ENCODE data around the gene PDGFC. TPM values are rescaled to one million over a fixed set of nuclear protein-coding genes. Genes with fewer than 3 reads are reported as not detected.

The PDGFC gene
- total RNA-seq, 1 experiment from 2014 or later: 5.3 TPM

DNA sequence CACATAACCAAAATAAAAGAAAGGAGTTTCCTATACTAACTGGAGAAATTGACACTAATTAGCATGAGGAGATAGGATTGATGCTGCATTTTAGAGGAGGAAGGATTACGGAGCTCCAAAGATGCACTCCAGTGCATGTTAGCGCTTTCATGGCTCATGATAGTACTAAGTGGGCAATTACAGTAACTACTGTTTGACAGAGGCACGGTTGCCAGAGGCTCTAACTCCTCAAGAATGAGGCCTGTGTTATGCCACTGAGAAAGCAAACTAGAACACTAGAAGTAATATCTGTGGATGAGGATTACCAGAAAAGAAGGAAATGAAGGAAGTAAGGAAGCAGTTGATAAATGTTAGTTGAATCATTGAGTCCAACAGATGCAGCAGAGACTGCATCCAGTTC is 19.6 kb upstream of the PDGFC start:
- ChIA-PET POLR2A (no interaction called here), CTCF (no interaction called here)
- peaks cover 23% of the 10 kb centered on the region for H3K9me3 Mint-ChIP-seq
- H3K4me3 Mint-ChIP-seq: no peak overlapping the region
- no peak overlapping the region for H3K27ac Mint-ChIP-seq
- ATAC-seq (no peak), DNase-seq (ENCODE audit: low spot score) (no peak)
- peaks cover 11% of the 10 kb centered on the region for H3K36me3 Mint-ChIP-seq
- TF ChIP-seq OVOL2 (CRISPR knock-in tag; IDR thresholded peaks at IDR 0.05; ENCODE audit: borderline replicate concordance): no peak
- TF ChIP-seq, protein P1, sequence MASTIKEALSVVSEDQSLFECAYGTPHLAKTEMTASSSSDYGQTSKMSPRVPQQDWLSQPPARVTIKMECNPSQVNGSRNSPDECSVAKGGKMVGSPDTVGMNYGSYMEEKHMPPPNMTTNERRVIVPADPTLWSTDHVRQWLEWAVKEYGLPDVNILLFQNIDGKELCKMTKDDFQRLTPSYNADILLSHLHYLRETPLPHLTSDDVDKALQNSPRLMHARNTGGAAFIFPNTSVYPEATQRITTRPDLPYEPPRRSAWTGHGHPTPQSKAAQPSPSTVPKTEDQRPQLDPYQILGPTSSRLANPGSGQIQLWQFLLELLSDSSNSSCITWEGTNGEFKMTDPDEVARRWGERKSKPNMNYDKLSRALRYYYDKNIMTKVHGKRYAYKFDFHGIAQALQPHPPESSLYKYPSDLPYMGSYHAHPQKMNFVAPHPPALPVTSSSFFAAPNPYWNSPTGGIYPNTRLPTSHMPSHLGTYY (CRISPR knock-in tag; IDR thresholded peaks at IDR 0.05): no peak
- TF ChIP-seq NFATC4 (CRISPR knock-in tag; IDR thresholded peaks at IDR 0.05): no peak
- TF ChIP-seq IRF1 (CRISPR knock-in tag; IDR thresholded peaks at IDR 0.05): no peak
- no peaks in the 10 kb centered on the region for H3K4me1 Mint-ChIP-seq
- H3K27me3 Mint-ChIP-seq (ENCODE audit: low read depth): no peaks in the 10 kb centered on the region

GRCh38 chr4:156983366-156983765 is 11.8 kb upstream of the PDGFC start:
- H3K4me1 Mint-ChIP-seq: no peaks in the 10 kb centered on the region
- peaks cover 8% of the 10 kb centered on the region for H3K9me3 Mint-ChIP-seq
- CTCF ChIA-PET: interaction anchor here (1.4 kb wide), 1 partner anchor 62 kb away, joined by 3 read pairs; no protein-coding TSS in a partner anchor
- ATAC-seq (peak; percentile 32; the same call in 1 of the 2 replicates), DNase-seq (ENCODE audit: low spot score) (no peak)
- POLR2A ChIA-PET: no interaction called here
- no peaks in the 10 kb centered on the region for H3K27me3 Mint-ChIP-seq (ENCODE audit: low read depth)
- H3K36me3 Mint-ChIP-seq: peaks cover 1% of the 10 kb centered on the region; the same call in 1 of the 2 replicates
- no peak overlapping the region for H3K4me3 Mint-ChIP-seq
- TF ChIP-seq, protein P2, sequence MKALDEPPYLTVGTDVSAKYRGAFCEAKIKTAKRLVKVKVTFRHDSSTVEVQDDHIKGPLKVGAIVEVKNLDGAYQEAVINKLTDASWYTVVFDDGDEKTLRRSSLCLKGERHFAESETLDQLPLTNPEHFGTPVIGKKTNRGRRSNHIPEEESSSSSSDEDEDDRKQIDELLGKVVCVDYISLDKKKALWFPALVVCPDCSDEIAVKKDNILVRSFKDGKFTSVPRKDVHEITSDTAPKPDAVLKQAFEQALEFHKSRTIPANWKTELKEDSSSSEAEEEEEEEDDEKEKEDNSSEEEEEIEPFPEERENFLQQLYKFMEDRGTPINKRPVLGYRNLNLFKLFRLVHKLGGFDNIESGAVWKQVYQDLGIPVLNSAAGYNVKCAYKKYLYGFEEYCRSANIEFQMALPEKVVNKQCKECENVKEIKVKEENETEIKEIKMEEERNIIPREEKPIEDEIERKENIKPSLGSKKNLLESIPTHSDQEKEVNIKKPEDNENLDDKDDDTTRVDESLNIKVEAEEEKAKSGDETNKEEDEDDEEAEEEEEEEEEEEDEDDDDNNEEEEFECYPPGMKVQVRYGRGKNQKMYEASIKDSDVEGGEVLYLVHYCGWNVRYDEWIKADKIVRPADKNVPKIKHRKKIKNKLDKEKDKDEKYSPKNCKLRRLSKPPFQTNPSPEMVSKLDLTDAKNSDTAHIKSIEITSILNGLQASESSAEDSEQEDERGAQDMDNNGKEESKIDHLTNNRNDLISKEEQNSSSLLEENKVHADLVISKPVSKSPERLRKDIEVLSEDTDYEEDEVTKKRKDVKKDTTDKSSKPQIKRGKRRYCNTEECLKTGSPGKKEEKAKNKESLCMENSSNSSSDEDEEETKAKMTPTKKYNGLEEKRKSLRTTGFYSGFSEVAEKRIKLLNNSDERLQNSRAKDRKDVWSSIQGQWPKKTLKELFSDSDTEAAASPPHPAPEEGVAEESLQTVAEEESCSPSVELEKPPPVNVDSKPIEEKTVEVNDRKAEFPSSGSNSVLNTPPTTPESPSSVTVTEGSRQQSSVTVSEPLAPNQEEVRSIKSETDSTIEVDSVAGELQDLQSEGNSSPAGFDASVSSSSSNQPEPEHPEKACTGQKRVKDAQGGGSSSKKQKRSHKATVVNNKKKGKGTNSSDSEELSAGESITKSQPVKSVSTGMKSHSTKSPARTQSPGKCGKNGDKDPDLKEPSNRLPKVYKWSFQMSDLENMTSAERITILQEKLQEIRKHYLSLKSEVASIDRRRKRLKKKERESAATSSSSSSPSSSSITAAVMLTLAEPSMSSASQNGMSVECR (CRISPR knock-in tag; IDR thresholded peaks at IDR 0.05; ENCODE audit: borderline replicate concordance): no peak
- TF ChIP-seq CBFB (CRISPR knock-in tag; IDR thresholded peaks at IDR 0.05; ENCODE audit: low read depth) (no peak), TCF7 (CRISPR knock-in tag; IDR thresholded peaks at IDR 0.05; ENCODE audit: low read depth) (no peak), OVOL2 (CRISPR knock-in tag; IDR thresholded peaks at IDR 0.05; ENCODE audit: borderline replicate concordance) (no peak), HMGA2 (CRISPR knock-in tag; IDR thresholded peaks at IDR 0.05) (peak; percentile 60; the same call in 1 of the 2 replicates), TEAD4 (CRISPR knock-in tag; IDR thresholded peaks at IDR 0.05) (no peak)
- TF ChIP-seq, protein P3, sequence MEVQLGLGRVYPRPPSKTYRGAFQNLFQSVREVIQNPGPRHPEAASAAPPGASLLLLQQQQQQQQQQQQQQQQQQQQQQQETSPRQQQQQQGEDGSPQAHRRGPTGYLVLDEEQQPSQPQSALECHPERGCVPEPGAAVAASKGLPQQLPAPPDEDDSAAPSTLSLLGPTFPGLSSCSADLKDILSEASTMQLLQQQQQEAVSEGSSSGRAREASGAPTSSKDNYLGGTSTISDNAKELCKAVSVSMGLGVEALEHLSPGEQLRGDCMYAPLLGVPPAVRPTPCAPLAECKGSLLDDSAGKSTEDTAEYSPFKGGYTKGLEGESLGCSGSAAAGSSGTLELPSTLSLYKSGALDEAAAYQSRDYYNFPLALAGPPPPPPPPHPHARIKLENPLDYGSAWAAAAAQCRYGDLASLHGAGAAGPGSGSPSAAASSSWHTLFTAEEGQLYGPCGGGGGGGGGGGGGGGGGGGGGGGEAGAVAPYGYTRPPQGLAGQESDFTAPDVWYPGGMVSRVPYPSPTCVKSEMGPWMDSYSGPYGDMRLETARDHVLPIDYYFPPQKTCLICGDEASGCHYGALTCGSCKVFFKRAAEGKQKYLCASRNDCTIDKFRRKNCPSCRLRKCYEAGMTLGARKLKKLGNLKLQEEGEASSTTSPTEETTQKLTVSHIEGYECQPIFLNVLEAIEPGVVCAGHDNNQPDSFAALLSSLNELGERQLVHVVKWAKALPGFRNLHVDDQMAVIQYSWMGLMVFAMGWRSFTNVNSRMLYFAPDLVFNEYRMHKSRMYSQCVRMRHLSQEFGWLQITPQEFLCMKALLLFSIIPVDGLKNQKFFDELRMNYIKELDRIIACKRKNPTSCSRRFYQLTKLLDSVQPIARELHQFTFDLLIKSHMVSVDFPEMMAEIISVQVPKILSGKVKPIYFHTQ (CRISPR knock-in tag; IDR thresholded peaks at IDR 0.05): no peak
- no peak overlapping the region for H3K27ac Mint-ChIP-seq

- Mint-ChIP-seq H3K27me3 (ENCODE audit: low read depth) (no peaks in the 10 kb centered on the region), H3K9me3 (peaks cover 6% of the 10 kb centered on the region), H3K36me3 (no peaks in the 10 kb centered on the region), H3K27ac (no peak overlapping the region), H3K4me3 (no peak overlapping the region), H3K4me1 (peaks cover 3% of the 10 kb centered on the region; the same call in 1 of the 2 replicates)
- ChIA-PET POLR2A (no interaction called here), CTCF (no interaction called here)
- ATAC-seq: no peak
- TF ChIP-seq ZNF423 (CRISPR knock-in tag; IDR thresholded peaks at IDR 0.05): no peak
- TF ChIP-seq ZNF416 (CRISPR knock-in tag; IDR thresholded peaks at IDR 0.05): no peak
- TF ChIP-seq E2F4 (CRISPR knock-in tag; IDR thresholded peaks at IDR 0.05; ENCODE audit: borderline replicate concordance, low read depth): no peak
- no peak for TF ChIP-seq RELA (CRISPR knock-in tag; IDR thresholded peaks at IDR 0.05; ENCODE audit: borderline replicate concordance)
- no peak for TF ChIP-seq USF1 (CRISPR knock-in tag; IDR thresholded peaks at IDR 0.05)
- TF ChIP-seq ZNF219 (CRISPR knock-in tag; IDR thresholded peaks at IDR 0.05; ENCODE audit: borderline replicate concordance): no peak
- no peak for DNase-seq (ENCODE audit: low spot score)
These were observed 9.7 kb upstream of the PDGFC start for GRCh38 chr4:156981262-156981769.

All from WTC11 (cell line).